ENCODE results near the gene USP15. TPM values are rescaled to one million over a fixed set of nuclear protein-coding genes. Genes with fewer than 3 reads are reported as not detected.

USP15 gene
- total RNA-seq, 1 experiment from 2014 or later, result 35.3 TPM

DNA sequence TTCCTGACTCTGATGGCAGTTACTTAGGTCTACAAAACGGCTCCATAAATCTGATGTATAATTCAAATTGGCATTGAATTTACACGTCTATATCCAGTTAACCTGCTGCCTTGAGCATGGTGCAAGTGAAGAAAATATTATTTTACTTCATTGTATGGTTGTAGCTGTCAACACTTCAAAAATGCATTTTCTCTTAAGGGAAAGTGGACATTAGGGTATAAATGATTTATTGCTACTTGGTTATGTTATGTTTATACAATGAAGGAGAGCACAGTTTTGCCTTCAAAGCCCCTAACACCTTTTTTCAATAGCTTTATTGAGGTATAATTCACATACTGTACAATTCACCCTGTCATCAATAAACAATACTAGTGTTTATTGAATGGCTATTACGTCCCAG, 2.0 kb upstream of the USP15 start:
- H3K27me3 ChIP-seq (ENCODE audit: insufficient read depth, low read length), result no peaks in the 10 kb centered on the region
- H4K8ac ChIP-seq (replicated peaks; ENCODE audit: insufficient read length, low read depth, low read length), result no peak overlapping the region
- H3K14ac ChIP-seq (ENCODE audit: insufficient read depth, low read length), result no peak overlapping the region
- H3K23ac ChIP-seq (ENCODE audit: insufficient read length, low read depth, low read length), result no peak overlapping the region
- no peak overlapping the region for H2BK5ac ChIP-seq (ENCODE audit: insufficient read length, low read length)
- Mint-ChIP-seq H3K27me3 (ENCODE audit: low read depth) (no peaks in the 10 kb centered on the region), H3K4me1 (peaks cover 17% of the 10 kb centered on the region in 2 experiments), H3K36me3 (ENCODE audit: insufficient read depth in 1 of 3, low read depth in 3 of 3) (peaks cover 0 to 3% (median 3%) of the 10 kb centered on the region in 3 experiments; a peak in 5 of 7 replicates), H3K9me3 (0 out of 5 replicates have a peak, but pooled peaks cover 0 to 2% of the 10 kb centered on the region in 2 experiments), H3K27ac (no peak overlapping the region), H3K4me3 (no peak overlapping the region)
- H2BK12ac ChIP-seq (ENCODE audit: insufficient read length, low read depth, low read length), result no peak overlapping the region
- no peak overlapping the region for H3K9ac ChIP-seq (ENCODE audit: extremely low read depth, insufficient read length, low read length)
- H2BK120ac ChIP-seq (ENCODE audit: low read depth, low read length, poor library complexity, severe bottlenecking), result no peak overlapping the region
- H3K4ac ChIP-seq (ENCODE audit: low read depth, low read length), result no peak overlapping the region
- H3K27ac ChIP-seq (ENCODE audit: insufficient read length, low read depth, low read length), result no peak overlapping the region
- peaks cover 10% of the 10 kb centered on the region; the same call in 1 of the 2 replicates for H3K79me2 ChIP-seq (ENCODE audit: insufficient read depth, low read length)
- no peak overlapping the region for H3T11ph ChIP-seq (ENCODE audit: low read length)
- no peak overlapping the region for H3K56ac ChIP-seq (ENCODE audit: insufficient read length, low read depth, low read length)
- no CpG with 5 or more reads among the region's 3 CpGs for WGBS (ENCODE audit: extremely low coverage, insufficient read length, low lambda C conversion rate)
- H3K4me2 ChIP-seq (ENCODE audit: insufficient read depth, insufficient read length, low read length), result no peak overlapping the region
- no peak overlapping the region for H2BK15ac ChIP-seq (ENCODE audit: low read depth, low read length)
- H2AFZ ChIP-seq (ENCODE audit: low read length), result no peak overlapping the region
- peaks cover 3% of the 10 kb centered on the region for H3K79me1 ChIP-seq (ENCODE audit: insufficient read depth, low read depth, low read length, poor library complexity, severe bottlenecking)
- TF ChIP-seq CTCF (conservative IDR thresholded peaks at IDR 0.05), result no peak
- no peak overlapping the region for H4K5ac ChIP-seq (ENCODE audit: insufficient read length, low read depth, low read length)
- H3K18ac ChIP-seq (ENCODE audit: insufficient read length, low read depth, low read length), result no peak overlapping the region
- H3K9me3 ChIP-seq (ENCODE audit: control insufficient read depth, low read depth, low read length), result no peaks in the 10 kb centered on the region
- H2BK20ac ChIP-seq (ENCODE audit: low read depth, low read length, poor library complexity, severe bottlenecking), result no peak overlapping the region
- H2AK5ac ChIP-seq (ENCODE audit: insufficient read length, low read length), result no peak overlapping the region
- no peak for DNase-seq
- H4K91ac ChIP-seq (ENCODE audit: insufficient read length, low read depth, low read length), result no peak overlapping the region
- H4K20me1 ChIP-seq (ENCODE audit: control insufficient read depth, insufficient read depth, insufficient read length), result no peaks in the 10 kb centered on the region
- H3K23me2 ChIP-seq (ENCODE audit: insufficient read length, low read depth, low read length, poor library complexity, severe bottlenecking), result peaks cover 4% of the 10 kb centered on the region
- no peaks in the 10 kb centered on the region for H3K4me1 ChIP-seq (ENCODE audit: insufficient read depth, low read length)
